MCF 10A (cell line): ENCODE results near the gene PFN1. TPM values are rescaled to one million over a fixed set of nuclear protein-coding genes. Genes with fewer than 3 reads are reported as not detected.

Experiments used
- BruUV-seq: library from RNA; stranded (reverse); fragments of 400-500 nt; replicated peaks from 2 replicates; lab custom pipeline; 2021; lab: Mats Ljungman, UMichigan
- CTCF ChIA-PET: fragments of 300-600 bp; sonication (Branson Sonifier 250); formaldehyde crosslinking; extraction: SDS; loops from one replicate; lab custom pipeline; 2021; ENCODE audit warnings: antibody characterized with exemption, inconsistent platforms; lab: Yijun Ruan, JAX
- POLR2A ChIA-PET: fragments of 300-600, 350-650 bp; sonication (Branson Sonifier 250); formaldehyde crosslinking; extraction: SDS; loops from one replicate; lab custom pipeline; 2020; ENCODE audit warnings: antibody characterized with exemption, inconsistent platforms; lab: Yijun Ruan, JAX
- DNase-seq: peaks from one replicate; pipeline ENCODE4 v3.0.0-alpha.2; 2018; ENCODE audit not compliant: unreplicated experiment
- H3K27ac Mint-ChIP-seq: one replicate; pipeline ENCODE4 v1.8.0; 2022; ENCODE audit warnings: mild to moderate bottlenecking, low read depth, mixed read lengths; ENCODE audit not compliant: unreplicated experiment
- H3K27me3 Mint-ChIP-seq: one replicate; pipeline ENCODE4 v1.8.0; 2022; ENCODE audit warnings: mixed read lengths; ENCODE audit not compliant: insufficient read depth, unreplicated experiment
- H3K36me3 Mint-ChIP-seq: one replicate; pipeline ENCODE4 v1.8.0; 2022; ENCODE audit warnings: mild to moderate bottlenecking, moderate library complexity, mixed read lengths; ENCODE audit not compliant: insufficient read depth, unreplicated experiment
- H3K4me1 Mint-ChIP-seq: one replicate; pipeline ENCODE4 v1.8.0; 2022; ENCODE audit warnings: mixed read lengths; ENCODE audit not compliant: insufficient read depth, unreplicated experiment
- H3K4me3 Mint-ChIP-seq: one replicate; pipeline ENCODE4 v1.8.0; 2022; ENCODE audit warnings: mild to moderate bottlenecking, moderate library complexity, mixed read lengths; ENCODE audit not compliant: unreplicated experiment
- H3K9me3 Mint-ChIP-seq: one replicate; pipeline ENCODE4 v1.8.0; 2022; ENCODE audit warnings: mixed read lengths; ENCODE audit not compliant: unreplicated experiment
- CTCF ChIP-seq: fragments of 200-600 bp; IDR thresholded peaks from one replicate; pipeline ENCODE4 v1.8.0; 2022; ENCODE audit warnings: antibody characterized with exemption, mild to moderate bottlenecking; ENCODE audit not compliant: unreplicated experiment
- intact Hi-C: fragments of 100-400 bp; cut with micrococcal nuclease; formaldehyde crosslinking; loops from 2 replicates; pipeline ENCODE4 v1.14.1; 2022
- total RNA-seq: library from RNA; stranded (reverse); gene quantifications from 2 replicates; pipeline ENCODE4 v1.2.3, GENCODE V29; 2022

PFN1 gene
- total RNA-seq, 1 experiment from 2014 or later, result 1,106 TPM

GRCh38 chr17:4973256-4974114 lies 25.2 kb upstream of the PFN1 start:
- CTCF ChIA-PET, result no interaction called here
- no TSS peak for BruUV-seq
- H3K36me3 Mint-ChIP-seq, result peaks cover 71% of the 10 kb centered on the region
- H3K4me1 Mint-ChIP-seq, result peaks cover 15% of the 10 kb centered on the region
- intact Hi-C loops, result no loop called here
- no peak for TF ChIP-seq CTCF
- no peak overlapping the region for H3K4me3 Mint-ChIP-seq
- no peak overlapping the region for H3K27ac Mint-ChIP-seq
- no peak for DNase-seq
- POLR2A ChIA-PET, result interaction anchor here (1.5 to 13.3 kb wide), 2 partner anchors 13 to 25 kb away, joined by 5 to 639 read pairs; partner anchors contain the start of genes ENO3, PFN1, RNF167 and SLC25A11
- H3K27me3 Mint-ChIP-seq, result no peaks in the 10 kb centered on the region
- H3K9me3 Mint-ChIP-seq, result no peaks in the 10 kb centered on the region

- Mint-ChIP-seq H3K36me3 (peaks cover 64% of the 10 kb centered on the region), H3K9me3 (no peaks in the 10 kb centered on the region), H3K4me3 (no peak overlapping the region), H3K4me1 (peaks cover 15% of the 10 kb centered on the region), H3K27ac (peak overlapping the region; percentile 68), H3K27me3 (no peaks in the 10 kb centered on the region)
- BruUV-seq, result no TSS peak
- intact Hi-C loops, result no loop called here
- no peak for DNase-seq
- CTCF ChIA-PET, result interaction anchor here (0.8 to 0.9 kb wide), 2 partner anchors 8 to 89 kb away, joined by 4 read pairs; no protein-coding TSS in a partner anchor
- TF ChIP-seq CTCF, result no peak
- POLR2A ChIA-PET, result interaction anchor here (13.3 kb wide), 1 partner anchor 24 kb away, joined by 639 read pairs; the partner anchor contains the start of genes ENO3, PFN1, RNF167 and SLC25A11
Observed at GRCh38 chr17:4972752-4973151, 24.4 kb upstream of the PFN1 start.

- CTCF ChIA-PET, result interaction anchor here (0.6 to 0.9 kb wide), 3 partner anchors 8 to 91 kb away, joined by 4 to 5 read pairs (median 4); no protein-coding TSS in a partner anchor
- Mint-ChIP-seq H3K27ac (peak overlapping the region; percentile 68), H3K4me1 (peaks cover 15% of the 10 kb centered on the region), H3K4me3 (no peak overlapping the region), H3K9me3 (no peaks in the 10 kb centered on the region), H3K27me3 (no peaks in the 10 kb centered on the region), H3K36me3 (peaks cover 59% of the 10 kb centered on the region)
- TF ChIP-seq CTCF, result no peak
- intact Hi-C loops, result no loop called here
- POLR2A ChIA-PET, result interaction anchor here (13.3 kb wide), 1 partner anchor 24 kb away, joined by 639 read pairs; the partner anchor contains the start of genes ENO3, PFN1, RNF167 and SLC25A11
- no peak for DNase-seq
- BruUV-seq, result no TSS peak
Observed at GRCh38 chr17:4972322-4972721, 24.0 kb upstream of the PFN1 start.

GRCh38 chr17:4971826-4972225 lies 23.5 kb upstream of the PFN1 start:
- Mint-ChIP-seq H3K27ac (no peak overlapping the region), H3K4me3 (no peak overlapping the region), H3K27me3 (no peaks in the 10 kb centered on the region), H3K4me1 (peaks cover 15% of the 10 kb centered on the region), H3K9me3 (no peaks in the 10 kb centered on the region), H3K36me3 (peaks cover 54% of the 10 kb centered on the region)
- TF ChIP-seq CTCF, result no peak
- no peak for DNase-seq
- BruUV-seq, result no TSS peak
- ChIA-PET CTCF (interaction anchor here (0.6 to 0.9 kb wide), 3 partner anchors 9 to 91 kb away, joined by 3 to 5 read pairs (median 4); partner anchors contain the start of genes RNF167 and SLC25A11), POLR2A (interaction anchor here (1.0 to 13.3 kb wide), 2 partner anchors 9 to 23 kb away, joined by 4 to 639 read pairs; partner anchors contain the start of genes ENO3, PFN1, RNF167 and SLC25A11)
- intact Hi-C loops, result no loop called here
